GM18526 (cell line): ENCODE data around the gene TMEM156.

Experiments used
- POLR2A ChIP-seq: IDR thresholded peaks from 3 replicates; pipeline ENCODE4 v1.6.1; 2011; ENCODE audit not compliant: insufficient read length; ENCODE audit errors: extremely low read depth

TMEM156 gene

GRCh38 chr4:38983291-38983690 is 48.9 kb downstream of the TMEM156 start:
- TF ChIP-seq POLR2A: no peak

GRCh38 chr4:38982361-38983095 is 49.7 kb downstream of the TMEM156 start:
- no peak for TF ChIP-seq POLR2A

- no peak for TF ChIP-seq POLR2A
Observed at GRCh38 chr4:38980903-38981676, 51.1 kb downstream of the TMEM156 start.

- no peak for TF ChIP-seq POLR2A
Observed at GRCh38 chr4:38979511-38980230, 52.5 kb downstream of the TMEM156 start.

GRCh38 chr4:38979081-38979480 is 53.1 kb downstream of the TMEM156 start:
- TF ChIP-seq POLR2A: no peak

- no peak for TF ChIP-seq POLR2A
Observed at GRCh38 chr4:38976308-38976707, 55.9 kb downstream of the TMEM156 start.

- no peak for TF ChIP-seq POLR2A
Observed at GRCh38 chr4:38968668-38969067, 63.5 kb downstream of the TMEM156 start.

GRCh38 chr4:38967260-38968095 is 64.7 kb downstream of the TMEM156 start:
- no peak for TF ChIP-seq POLR2A

- TF ChIP-seq POLR2A: no peak
Observed at GRCh38 chr4:38965866-38966265, 66.3 kb downstream of the TMEM156 start.

- TF ChIP-seq POLR2A: no peak
Observed at GRCh38 chr4:38964942-38965775, 67.0 kb downstream of the TMEM156 start.

- no peak for TF ChIP-seq POLR2A
Observed at GRCh38 chr4:38958453-38959190, 73.6 kb downstream of the TMEM156 start.

GRCh38 chr4:38957893-38958292 is 74.3 kb downstream of the TMEM156 start:
- TF ChIP-seq POLR2A: no peak

GRCh38 chr4:38957261-38957815 is 74.9 kb downstream of the TMEM156 start:
- no peak for TF ChIP-seq POLR2A
